SKM-1 (cell line): ENCODE measurements around the gene HERC3.
"Not testable (repeated sequence)": the region's sequence is repeated elsewhere in the genome, so short reads cannot be mapped to it uniquely, and the experiment has no call there.

Experiments used
- DNase-seq: peaks from one replicate; lab custom pipeline; 2025; ENCODE audit not compliant: unreplicated experiment; lab: John Stamatoyannopoulos, UW

HERC3 gene

DNA sequence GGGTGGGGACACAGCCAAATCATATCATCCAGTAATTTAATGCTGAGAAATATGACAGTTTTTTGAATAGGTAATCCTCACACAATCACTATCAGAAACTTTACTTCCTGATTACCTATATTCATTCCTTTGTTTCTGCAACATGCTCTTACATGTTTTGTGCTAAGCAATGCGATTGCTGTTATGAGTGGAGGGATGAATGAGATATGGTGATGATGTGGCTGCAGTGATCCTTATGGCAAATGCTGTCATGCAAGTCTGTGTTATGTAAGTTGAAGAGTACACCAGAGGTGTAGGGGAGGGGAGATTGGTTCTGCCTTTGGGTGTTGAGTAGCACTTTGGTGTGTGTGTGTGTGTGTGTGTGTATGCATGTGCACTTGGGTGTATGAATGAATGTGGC, 14.6 kb downstream of the HERC3 start:
- DNase-seq: no peak

DNA sequence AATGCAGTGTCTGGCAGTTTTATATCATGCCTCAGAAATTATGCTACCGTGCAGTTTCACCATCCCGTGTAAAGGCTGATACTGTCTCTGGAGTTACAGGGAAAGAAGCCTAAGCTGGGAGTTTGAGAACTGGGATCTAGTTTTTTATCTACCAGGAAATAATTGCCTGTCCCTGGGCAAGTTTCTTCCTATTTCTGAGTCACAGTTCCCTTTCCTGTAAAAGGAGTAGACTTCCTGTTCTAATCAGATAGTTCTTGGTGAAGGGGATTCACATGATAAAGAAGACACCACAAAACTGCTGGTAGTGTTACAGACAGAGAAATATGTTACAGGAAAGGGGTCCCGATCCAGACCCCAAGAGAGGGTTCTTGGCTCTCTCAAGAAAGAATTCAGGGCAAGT, 17.1 kb downstream of the HERC3 start:
- DNase-seq: no peak

DNA sequence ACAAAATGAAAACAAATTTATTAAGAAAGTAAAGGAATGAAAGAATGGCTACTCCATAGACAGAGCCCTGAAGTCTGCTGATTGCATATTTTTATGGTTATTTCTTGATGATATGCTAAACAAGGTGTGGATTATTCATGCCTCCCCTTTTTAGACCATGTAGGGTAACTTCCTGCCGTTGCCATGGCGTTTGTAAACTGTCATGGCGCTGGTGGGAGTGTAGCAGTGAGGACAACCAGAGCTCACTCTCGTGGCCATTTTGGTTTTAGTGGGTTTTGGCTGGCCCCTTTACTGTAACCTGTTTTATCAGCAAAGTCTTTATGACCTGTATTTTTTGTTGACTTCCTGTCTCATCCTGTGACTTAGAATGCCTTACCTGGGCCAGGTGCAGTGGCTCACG, 17.5 kb downstream of the HERC3 start:
- not testable (repeated sequence) for DNase-seq

DNA sequence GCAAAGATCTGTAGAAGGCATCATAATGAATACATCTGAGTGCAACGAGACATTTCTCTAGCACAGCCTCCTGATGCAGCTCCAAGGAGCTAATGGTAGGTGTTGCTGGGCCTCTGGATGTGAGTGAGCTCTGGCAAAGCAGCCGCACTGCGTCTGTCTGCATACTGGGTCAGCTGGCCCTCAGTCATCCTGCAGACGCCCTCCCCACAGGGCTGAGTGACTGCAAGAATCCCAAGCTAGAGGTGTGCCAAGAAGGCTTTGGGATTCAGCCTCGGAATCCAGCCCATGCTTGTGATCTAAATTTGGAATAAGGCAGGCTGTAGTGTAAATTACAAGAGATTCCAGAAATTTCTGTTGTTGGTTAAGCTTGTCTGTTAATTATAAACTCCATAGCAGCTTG, 18.5 kb downstream of the HERC3 start:
- DNase-seq: no peak

DNA sequence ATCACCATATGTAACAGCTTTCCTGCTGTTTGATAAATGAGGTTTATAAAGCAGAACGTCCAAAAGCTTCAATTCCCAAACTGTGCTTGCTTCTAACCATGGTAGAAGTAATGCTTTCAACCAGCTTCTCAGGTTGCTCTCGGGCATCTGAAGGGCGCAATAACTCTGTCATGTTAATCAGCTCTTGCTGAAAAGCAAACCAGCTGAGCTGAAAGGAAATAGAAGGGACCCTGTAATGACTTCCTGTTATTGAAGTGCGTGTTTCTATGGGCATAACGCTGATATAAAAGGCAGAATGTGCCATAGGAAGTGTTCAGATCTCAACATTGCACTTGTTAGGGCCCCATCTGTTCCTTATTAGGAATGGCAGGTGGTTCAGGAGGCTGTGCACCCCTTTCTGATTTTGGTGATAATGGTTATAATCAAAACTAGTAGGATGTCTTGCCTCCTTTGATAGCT, 21.2 kb downstream of the HERC3 start:
- DNase-seq: no peak

DNA sequence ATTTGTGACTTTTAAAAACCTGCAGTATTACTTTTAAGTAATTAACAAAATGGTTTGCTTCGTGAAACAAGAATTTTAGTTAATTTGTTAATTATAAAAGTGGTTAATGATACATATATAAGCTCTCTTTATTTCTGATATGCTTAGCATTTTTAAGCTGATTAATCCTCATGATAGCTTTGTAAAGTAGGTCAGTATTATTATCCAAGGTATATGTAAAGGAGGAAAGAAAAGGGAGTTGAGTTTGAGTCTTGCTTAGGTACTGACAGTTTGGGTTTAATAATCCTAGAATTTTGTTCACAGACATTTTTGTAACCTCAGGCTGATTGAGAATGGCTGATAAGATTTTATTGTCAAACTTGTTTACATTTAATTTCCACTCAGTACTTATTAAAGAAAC, 21.8 kb downstream of the HERC3 start:
- DNase-seq: no peak

DNA sequence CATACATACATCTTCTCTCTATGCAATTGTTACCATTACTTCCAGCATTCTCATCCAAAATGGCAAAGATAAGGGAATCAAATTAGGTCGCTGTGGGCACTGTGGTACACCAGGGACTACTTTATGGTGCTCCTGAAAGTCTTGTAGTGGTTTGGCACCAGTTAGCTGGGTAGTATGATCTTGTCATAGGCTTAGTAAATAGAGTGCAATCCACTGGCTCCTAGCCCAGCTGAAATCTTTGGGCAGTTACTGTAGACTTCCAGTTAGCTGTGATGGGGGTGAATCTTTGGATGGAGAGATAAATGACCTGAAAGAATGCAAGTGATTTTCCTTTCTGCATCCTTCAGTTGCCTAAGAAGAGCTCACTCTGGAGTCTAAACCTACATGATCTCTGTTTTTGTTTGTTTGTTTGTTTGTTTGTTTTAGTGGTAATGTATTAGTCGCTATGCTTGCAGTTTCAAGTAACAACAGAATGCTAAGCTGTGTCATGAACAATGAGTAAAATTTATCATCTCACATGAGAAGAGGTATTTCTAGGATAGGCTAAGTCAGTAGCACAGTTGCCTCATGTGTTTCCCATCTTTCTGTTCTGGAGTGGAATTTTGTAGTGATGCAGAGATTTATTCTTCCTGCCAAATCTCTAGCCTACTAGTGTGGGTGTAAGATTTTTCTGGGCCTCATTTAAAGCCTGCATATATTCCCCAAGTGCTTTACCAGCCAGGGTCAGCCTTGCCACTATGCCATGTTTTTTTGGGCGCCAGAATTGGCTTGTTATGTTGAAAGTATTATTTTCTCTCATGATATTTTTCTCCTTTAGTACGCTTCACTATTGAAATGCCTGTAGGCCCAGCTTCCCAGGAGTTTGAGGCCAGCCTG, 24.2 kb downstream of the HERC3 start:
- DNase-seq: no peak

DNA sequence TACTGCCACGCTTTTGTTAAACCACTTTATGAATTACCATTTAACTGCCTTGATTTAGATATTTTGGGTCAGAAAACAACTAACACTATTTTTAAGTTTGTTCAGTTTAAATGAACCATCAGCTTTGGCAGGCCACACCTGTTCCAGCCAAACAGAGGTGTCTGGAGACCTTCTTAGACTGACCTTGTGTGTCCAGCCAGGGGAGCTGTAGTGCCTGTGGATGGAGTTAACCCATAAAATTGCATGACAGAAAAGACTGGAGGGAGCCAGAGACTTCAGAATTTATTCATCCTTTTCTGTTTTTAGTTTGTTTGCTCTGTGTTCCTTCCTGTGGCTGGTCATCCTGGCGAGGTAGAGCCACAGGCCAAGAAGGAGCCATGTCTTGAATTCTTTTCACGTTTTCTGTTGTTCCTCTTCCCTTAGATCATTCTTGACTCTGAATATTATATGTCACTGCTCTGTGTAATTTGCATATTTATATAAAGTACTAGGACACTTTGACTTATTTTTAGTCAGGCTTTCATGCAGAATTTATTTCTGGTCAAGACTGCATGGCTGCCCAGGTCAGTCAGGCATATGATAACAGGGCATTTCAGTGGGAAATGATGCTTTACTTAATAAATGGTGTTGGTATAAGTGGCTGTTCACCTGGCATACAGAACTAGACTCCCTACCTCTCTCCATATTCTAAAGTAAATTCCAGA, 26.7 kb downstream of the HERC3 start:
- no peak for DNase-seq

DNA sequence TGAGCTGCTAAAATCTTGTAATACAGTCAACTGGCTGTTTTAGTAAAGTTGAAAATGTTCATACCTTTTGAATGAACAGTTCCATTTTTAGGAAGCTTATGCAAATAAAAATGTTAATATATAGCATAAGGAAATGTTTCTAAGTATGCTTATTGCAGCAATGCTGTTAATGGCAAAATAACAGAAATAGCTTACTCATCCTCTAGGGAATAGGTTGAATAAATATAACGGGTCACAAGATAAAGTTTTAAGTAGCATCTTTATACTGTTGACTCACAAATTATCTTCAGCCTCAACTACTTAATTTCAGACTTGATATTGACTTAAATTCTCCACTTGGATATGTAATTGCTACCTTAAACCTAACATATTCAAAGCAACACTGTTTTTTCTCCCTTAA, 27.7 kb downstream of the HERC3 start:
- no peak for DNase-seq

DNA sequence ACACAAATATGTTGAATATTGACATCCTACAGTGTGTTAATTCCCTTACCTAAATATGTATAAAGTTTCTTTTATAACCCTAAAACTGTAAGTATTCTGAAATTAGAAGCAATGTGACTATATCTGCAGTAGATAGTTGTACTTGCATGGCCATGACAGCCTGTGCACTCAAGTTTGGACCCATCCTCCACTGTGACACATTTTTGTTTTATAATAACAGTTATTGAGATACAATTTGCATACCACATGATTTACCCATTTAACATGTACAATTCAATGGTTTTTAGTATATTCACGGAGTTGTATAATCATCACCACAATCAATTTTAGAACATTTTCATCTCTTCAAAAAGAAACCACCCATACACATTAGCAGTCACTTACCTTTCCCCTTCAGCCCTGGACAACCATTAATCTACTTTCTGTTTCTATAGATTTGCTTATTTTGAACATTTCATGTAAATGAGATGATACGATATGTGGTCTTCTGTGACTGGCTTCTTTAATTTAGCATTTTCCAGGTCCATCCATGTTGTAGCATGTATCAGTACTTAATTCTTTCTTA, 29.6 kb downstream of the HERC3 start:
- DNase-seq: no peak

DNA sequence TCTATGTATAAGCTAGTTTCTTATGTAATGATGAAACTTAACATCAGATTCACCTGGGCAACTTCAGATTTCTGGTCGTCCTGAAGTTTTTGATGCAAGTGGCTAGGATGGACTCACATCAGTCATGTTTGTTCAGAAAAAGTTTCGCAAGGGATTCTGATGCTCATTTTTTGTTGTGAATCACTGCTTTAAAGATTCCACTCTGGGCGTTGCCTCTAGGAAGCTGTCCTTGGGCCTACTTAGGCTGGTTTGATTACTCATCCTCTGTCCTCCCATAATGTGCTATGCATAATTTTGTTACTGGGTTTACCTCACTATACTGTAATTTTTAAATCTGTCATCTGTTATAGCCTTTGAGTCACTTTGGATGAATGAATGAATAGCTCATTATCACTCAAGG, 30.8 kb downstream of the HERC3 start:
- DNase-seq: no peak

DNA sequence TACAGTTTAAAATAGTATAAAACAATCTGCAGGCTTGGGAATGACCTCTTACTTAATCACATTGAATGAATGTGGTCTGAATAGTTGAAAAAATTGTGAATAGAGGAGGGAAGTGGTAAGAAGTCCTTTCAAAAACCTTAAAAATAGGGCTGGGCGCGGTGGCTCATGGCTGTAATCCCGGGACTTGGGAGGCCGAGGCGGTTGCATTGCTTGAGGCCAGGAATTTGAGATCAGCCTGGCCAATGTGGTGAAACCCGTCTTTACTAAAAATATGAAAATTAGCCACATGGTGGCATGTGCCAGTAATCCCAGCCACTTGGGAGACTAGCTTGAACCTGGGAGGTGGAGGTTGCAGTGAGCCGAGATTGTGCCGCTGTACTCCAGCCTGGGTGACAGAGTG, 36.5 kb downstream of the HERC3 start:
- DNase-seq: no peak

DNA sequence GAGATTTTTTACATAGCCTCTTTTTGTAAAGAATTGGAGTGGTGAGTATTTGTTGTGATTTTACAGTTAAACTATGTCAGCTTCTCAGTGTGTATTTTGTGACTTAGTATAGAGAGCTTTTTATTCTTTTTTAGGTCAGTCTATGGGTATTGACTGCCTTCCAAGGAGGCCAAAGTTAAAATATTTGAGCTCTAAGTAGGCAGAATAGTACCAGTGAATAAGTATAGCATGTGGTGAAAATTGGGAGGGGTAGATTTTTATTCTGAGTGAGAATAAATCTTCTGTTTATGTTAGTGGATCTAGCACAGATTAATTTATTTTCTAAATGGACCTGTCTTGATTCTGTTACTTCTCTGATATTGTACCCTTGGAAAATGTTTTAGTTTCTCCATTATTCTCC, 37.5 kb downstream of the HERC3 start:
- DNase-seq: no peak

DNA sequence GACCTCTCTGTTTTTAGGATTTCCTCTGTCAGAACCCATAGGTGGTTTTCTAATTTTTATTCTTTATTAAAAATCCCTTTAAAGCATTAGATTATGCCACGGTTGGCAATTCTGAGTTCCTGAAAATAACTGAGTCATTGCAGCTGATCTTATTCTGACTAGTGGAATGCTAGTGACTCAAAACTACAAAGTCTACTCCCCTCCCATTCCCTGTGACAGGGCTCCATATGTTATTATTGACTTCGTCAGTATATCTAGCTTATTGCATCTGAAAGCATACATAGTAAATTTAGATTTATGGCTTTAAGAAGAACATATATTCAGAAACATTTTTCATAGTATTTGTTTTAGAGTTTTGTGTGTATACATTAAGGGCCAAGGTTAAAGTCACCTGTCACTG, 38.5 kb downstream of the HERC3 start:
- no peak for DNase-seq

DNA sequence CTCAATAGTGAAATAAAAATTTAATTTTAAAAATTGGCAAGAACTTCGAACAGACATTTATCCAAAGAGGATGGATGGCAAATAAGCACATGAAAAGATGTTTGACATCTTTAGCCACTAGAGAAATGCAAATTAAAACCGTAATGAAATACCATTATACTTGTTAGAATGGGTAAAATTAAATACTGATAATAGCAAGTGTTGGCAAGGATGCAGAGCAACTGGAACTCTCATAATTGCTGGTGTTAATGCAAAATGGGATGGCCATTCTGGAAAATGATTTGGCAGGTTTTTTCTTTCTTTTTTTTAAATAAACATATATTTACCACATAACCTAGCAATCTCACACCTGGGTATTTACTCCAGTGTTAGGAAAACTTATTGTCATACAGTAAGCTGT, 51.7 kb downstream of the HERC3 start:
- DNase-seq: no peak

DNA sequence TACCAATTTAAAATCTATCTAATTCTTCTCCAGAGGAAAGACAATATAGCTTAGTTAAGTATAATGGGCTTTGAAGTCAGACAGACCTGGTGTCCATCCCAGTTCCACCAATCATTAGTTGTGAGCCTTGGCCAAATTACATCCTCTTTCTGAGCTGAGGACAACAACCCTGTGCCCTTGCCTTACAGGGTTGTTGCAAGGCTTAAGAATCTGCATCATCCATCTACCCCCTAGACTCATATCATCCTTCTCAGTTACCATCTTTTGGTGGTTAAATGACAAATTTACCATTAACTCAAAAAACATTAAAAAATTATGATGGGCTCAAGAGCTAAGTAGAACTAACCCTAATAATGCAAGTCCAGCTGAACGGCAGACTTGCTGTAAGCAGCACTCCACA, 53.7 kb downstream of the HERC3 start:
- no peak for DNase-seq

DNA sequence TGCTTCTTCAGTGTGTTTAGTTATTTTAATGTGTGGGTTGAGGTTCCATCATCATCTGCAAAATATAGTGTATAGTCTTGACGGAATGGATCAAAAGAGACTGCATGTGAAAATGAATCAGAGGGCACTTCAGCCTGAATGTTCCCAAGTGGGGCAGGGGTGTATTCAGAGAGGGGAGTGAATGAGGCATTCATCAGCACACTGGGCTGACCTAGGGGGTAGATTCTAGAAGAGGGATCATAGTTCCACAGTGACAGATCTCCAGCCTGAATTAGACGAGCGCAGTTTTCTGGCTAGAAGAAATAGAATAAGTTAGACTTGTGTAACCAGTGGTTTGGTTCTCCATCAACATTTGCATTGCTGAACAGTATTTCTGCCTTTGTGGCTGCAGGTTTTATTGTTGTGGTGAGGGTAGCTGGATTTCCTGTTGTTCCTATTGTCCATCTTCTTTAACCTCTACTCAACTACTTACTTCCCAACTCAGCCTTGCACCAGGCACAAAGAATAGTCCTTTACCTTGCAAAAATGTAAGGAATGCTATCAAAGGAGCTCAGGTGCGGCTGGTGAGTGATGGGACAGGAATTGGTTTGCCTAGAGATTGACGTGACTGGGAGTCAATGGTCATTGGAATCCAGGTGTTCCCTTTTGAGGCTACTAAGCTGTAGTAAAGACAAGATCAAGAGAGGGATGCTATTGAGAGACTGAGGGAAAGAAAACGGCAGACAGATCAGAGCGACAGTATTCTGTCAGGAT, 54.4 kb downstream of the HERC3 start:
- DNase-seq: no peak

DNA sequence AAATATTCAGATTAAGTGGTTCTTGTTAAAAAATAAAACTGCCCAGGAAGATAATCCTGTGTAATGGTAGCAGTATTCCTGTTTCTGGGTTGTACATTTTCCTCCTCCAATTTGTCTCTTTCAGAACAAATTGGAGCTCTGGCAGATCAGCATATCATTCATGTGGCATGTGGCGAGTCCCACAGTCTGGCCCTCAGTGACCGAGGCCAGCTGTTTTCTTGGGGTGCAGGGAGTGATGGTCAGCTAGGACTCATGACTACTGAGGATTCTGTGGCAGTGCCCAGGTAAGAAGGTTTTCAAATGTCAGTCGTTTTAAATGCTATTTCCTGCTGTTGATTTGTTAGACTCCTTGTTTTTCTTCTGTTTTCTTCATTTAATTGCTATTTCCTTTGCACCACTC, 57.4 kb downstream of the HERC3 start:
- DNase-seq: no peak

DNA sequence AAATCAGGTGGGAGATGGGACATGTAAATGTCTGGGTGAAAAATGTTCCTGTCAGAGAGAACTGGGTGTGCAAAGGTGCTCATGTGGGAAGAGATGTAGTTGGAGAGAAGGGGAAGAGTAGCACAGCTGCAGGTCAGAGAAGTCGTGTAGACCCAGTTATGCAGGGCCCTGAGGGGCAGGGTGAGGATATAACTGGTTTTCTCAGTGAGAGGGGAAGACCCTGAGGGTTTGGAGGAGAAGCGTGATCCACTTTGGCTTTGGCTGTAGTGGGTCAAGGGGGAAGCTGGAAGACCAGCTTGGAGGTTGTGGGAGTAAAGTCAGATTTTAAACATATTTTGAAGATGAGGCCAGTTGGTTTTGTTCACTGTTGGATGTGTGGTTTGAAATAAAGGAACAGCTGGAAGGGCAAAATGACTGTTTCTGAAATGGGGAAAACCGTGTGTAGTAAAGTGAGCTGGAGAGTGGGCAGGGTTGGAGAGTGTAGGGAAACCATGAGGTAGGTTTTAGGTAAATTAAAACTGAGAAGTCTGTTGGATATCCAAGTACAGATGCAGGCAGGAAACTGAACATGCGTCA, 61.2 kb downstream of the HERC3 start:
- no peak for DNase-seq

DNA sequence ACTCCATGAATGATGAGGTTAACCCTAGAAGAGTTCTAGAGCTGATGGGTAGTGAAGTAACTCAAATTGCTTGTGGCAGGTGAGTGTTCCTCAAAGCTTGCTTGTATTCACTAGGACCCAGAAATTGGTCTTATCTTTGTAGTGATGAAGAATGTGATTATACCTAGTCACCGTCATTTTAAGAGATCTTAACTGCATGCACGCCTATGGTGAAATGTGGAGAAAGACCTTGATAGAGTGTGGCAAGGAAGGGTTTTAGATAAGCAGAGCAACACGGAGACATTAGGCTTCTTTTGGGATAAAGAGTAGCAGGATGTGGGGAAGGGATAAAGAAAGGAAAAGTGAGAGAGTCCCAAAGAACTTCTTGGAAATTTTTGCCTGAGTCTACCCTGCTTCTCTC, 62.9 kb downstream of the HERC3 start:
- DNase-seq: no peak
